ENCODE results near the gene CERS6.

DNA sequence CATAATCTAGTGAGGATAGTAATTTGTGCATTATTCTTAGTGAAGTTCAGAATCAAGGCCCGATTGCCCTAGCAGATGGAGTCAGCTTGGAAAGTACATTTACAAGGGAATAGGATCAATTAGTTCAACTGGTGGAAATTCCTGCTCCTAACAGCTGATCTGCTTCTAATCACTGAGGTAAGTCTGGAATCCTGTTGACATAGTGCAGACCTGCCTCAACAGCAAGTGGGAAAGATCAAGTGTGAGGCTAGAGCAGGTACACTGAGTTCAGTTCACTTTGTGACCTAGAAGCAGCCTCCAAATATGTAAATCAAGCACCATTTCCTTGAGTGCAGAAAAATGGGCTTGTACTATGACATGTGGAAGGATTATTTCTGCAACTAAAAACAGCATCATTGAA is 235.1 kb downstream of the CERS6 start:
- TF ChIP-seq, protein P1, sequence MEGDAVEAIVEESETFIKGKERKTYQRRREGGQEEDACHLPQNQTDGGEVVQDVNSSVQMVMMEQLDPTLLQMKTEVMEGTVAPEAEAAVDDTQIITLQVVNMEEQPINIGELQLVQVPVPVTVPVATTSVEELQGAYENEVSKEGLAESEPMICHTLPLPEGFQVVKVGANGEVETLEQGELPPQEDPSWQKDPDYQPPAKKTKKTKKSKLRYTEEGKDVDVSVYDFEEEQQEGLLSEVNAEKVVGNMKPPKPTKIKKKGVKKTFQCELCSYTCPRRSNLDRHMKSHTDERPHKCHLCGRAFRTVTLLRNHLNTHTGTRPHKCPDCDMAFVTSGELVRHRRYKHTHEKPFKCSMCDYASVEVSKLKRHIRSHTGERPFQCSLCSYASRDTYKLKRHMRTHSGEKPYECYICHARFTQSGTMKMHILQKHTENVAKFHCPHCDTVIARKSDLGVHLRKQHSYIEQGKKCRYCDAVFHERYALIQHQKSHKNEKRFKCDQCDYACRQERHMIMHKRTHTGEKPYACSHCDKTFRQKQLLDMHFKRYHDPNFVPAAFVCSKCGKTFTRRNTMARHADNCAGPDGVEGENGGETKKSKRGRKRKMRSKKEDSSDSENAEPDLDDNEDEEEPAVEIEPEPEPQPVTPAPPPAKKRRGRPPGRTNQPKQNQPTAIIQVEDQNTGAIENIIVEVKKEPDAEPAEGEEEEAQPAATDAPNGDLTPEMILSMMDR (optimal IDR thresholded peaks at IDR 0.05 in 1 of 3, IDR thresholded peaks at IDR 0.05 in 1 of 3, conservative IDR thresholded peaks at IDR 0.05 in 1 of 3; ENCODE audit: extremely low read depth in 1 of 3, insufficient read depth in 2 of 3, low read length in 3 of 3): no peak
- no peak for TF ChIP-seq EZH2 (IDR thresholded peaks at IDR 0.05; ENCODE audit: low read length)
